Heart left ventricle (tissue), 13 donors: ENCODE results near the gene ITPKA.

ENCODE experiments used
- POLR2A ChIP-seq, 2 donors: fragments of 450-650 bp; IDR thresholded peaks; one replicate each; pipeline ENCODE4 v1.6.1; 2017; ENCODE audit warnings: antibody characterized with exemption in 2 of 2, mild to moderate bottlenecking in 2 of 2, moderate library complexity in 2 of 2
- TF ChIP-seq, protein P1 (sequence below), 12 donors: fragments of 200-600 bp; sonication (generic) in 4 of 12; IDR thresholded peaks; one replicate each; pipeline versions ENCODE4 v1.5.0 to v1.8.0; 2018 to 2022; ENCODE audit warnings: antibody characterized with exemption in 12 of 12, mild to moderate bottlenecking in 5 of 12
- donor health status: ischemic (EF 13 %, LVEDD 7.1; RV severe dilation, severe dysfunction).
- donor health status: DM: no; HTN: yes; CAD: no.
- donor health status: DM: no; HTN: no; CAD: no.
- donor health status: ischemic (EF 25% LVEDD 6.9; RV normal size, moderate dysfunction).
- donor health status: ischemic (EF 25% LVEDD 5.7; RV mildly dilated, moderate dysfunction).
- donor health status: ischemic (EF 35%, LVEDD 5.7; RV mildly dilated, moderate dysfunction).
- donor health status: nonischemic (EF 11% LVEDD 7.7; RV severe dilation, severe dysfunction).
- donor health status: DM: yes; HTN: yes; CAD: no.
- donor health status: PGD.
- donor health status: ischemic (EF 29% LVEDD 5.4; RV normal size, mild dysfunction).
- donor health status: nonischemic (EF 23%, LVEDD 6.1; RV moderate dilation, normal function).

DNA sequence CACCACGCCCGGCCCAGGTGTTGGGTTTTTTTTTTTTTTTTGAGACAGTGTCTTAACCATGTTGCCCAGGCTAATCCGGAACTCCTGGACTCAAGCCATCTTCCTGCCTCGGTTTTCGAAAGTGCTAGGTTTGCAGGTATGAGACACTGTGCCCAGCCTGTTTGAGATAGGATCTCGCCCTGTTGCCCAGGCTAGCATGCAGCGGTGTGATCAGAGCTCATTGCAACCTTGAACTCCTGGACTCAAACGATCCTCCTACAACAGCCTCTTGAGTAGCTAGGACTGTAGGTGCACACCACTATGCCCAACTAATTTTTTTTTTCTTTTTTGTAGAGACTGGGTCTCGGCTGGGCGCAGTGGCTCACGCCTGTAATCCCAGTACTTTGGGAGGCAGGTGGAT lies 20.3 kb upstream of the ITPKA start:
- TF ChIP-seq, protein P1, sequence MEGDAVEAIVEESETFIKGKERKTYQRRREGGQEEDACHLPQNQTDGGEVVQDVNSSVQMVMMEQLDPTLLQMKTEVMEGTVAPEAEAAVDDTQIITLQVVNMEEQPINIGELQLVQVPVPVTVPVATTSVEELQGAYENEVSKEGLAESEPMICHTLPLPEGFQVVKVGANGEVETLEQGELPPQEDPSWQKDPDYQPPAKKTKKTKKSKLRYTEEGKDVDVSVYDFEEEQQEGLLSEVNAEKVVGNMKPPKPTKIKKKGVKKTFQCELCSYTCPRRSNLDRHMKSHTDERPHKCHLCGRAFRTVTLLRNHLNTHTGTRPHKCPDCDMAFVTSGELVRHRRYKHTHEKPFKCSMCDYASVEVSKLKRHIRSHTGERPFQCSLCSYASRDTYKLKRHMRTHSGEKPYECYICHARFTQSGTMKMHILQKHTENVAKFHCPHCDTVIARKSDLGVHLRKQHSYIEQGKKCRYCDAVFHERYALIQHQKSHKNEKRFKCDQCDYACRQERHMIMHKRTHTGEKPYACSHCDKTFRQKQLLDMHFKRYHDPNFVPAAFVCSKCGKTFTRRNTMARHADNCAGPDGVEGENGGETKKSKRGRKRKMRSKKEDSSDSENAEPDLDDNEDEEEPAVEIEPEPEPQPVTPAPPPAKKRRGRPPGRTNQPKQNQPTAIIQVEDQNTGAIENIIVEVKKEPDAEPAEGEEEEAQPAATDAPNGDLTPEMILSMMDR (IDR thresholded peaks at IDR 0.05), result no peak
- TF ChIP-seq POLR2A (IDR thresholded peaks at IDR 0.05), result no peak
